Endometrial microvascular endothelial cells (primary cell): Measurements from ENCODE around the gene DISP2. TPM values are rescaled to one million over a fixed set of nuclear protein-coding genes. Genes with fewer than 3 reads are reported as not detected.

Experiments
- in situ Hi-C: cut with HindIII; loops from 2 replicates; pipeline ENCODE4 v1.10.0; 2017; ENCODE audit warnings: low sequenced_read_pairs, low pct_unique_long_range_greater_than_20kb; ENCODE audit errors: inconsistent ontology term
- total RNA-seq: library from RNA; depleted of rRNA; stranded (reverse); fragments of >200 nt; gene quantifications from one replicate; pipeline ENCODE4 v1.2.3, GENCODE V29; 2015; ENCODE audit errors: inconsistent ontology term

DISP2 gene
- total RNA-seq, 1 donor from 2014 or later = 0.46 TPM

- in situ Hi-C loops = no loop called here
Measured at GRCh38 chr15:40338921-40339620, 18.9 kb upstream of the DISP2 start.

DNA sequence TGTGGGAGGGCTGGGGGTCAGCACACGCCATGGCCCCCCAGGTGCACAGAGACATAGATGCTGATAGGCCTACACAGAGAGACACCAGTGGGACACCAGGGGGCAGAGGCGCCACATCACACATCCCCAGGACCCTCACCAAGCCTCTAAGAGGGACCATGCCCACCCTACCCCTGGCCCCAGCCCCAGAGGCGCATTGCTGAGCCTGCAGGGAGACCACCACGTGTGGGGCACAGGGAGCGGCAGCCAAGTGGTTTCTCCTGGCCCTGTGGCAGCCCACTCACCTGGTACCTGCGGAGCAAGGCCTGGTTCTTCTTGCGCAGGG lies 18.4 kb upstream of the DISP2 start:
- in situ Hi-C loops = no loop called here

DNA sequence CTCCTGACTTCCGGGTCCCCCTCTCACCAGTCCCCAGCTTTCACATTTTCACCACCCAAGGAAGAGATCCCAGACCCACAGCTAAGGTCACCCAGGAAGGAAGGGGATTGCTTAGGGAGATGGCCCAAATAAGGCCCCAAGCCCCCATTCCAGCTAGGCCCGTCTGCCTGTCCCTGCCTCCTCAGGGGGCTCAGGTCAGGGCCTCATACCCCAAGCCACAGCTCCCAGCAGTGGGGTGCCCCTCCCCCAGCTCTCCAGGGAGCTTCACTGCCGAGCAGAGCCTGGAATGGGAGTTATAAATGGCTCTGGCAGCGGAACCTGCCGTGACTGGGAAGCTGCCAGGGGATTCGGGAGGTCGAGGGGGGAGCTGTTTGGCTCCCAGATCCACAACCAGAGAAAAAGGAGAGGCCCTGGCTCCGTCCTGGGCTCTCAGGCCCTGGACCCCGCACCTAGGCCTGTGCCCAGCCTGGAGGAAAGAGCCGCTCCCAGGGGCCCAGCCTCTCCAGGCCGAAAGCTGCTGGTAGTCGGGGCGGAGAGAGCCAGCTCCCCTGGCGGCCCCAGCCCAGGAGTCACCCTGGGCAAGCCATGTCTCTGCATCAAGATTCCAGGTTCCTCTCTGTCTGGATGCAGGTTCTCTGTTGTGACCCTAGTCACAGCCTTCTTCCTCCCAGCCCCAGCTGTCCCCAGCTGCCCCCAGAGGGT lies 17.8 kb upstream of the DISP2 start:
- in situ Hi-C loops = no loop called here

DNA sequence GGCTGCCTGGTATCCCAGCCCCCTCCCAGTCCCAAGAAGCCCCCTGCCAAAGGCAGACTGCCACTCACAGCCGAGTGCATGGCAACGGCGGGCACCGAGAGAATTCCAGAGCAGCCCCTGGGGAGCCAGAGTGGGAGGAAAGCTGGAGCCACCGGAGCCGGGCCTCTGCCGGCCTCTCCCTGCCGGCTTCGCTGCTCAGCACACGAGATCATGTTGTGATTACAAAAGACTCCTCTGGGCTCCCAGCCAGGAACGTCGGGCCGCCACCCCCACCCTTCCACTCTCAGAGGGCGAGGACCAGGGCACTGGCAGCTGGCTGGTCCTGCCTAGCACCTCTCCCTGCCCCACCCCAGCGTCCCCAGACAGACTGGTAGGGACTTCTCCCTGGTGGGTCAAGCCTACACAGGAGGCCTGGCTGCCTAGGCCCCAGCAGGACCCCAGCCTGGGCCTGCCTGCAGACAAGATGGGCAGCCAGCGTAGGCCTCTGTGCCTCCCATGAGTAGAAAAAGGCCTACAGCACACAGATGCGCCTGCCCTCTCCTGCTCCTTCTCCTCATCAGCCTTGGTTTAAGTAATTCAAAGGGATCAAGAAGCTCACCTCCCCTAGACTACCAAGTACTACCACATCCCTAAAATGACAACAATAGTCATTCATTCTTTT lies 17.1 kb upstream of the DISP2 start, which contains the start of gene CCDC9B:
TSS of gene CCDC9B (minus strand) at position 200 of the 661 bp plus-strand sequence. CDS start at position 80, 120 bp downstream.
- in situ Hi-C loops = no loop called here

DNA sequence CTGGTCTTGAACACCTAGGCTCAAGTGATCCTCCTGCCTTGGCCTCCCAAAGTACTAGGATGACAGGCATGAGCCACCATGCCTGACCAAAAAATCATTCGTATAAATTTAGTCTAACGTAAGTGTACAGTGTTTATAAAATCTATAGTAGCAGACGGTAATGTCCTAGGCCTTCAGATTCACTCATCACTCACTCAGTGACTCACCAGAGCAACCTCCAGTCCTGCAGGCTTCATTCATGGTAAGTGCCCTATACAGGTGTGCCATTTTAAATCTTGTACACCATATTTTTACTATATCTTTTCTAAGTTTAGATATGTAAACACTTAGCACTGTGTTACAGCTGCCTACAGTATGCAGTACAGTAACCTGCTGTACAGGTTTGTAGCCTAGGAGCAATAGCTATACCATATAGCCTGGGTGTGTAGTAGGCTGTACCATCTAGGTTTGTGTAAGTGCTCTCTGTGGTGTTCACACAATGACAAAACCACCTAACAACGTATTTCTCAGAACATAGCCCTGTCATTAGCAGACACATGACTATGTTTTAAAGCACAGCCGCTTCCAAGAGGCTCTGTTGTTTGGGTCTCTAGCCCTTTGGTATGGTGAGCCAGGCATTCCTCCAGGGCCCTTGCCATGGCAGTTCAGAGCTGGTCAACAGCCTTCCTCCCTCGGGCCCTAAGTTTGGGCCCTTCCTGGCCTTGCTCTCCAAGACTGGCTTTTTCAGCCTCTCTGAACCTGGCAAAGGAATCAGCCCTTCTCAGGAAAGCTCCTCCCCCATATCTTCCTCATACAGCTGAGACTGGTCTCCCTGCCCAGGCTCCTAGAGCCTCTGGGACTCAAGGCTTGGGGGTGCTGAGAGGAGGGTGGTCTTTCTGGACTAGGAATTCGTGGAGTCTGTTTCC lies 15.4 kb upstream of the DISP2 start:
- in situ Hi-C loops = no loop called here

GRCh38 chr15:40343512-40343911 lies 14.5 kb upstream of the DISP2 start:
- in situ Hi-C loops = no loop called here

- in situ Hi-C loops = no loop called here
Measured at GRCh38 chr15:40344217-40344616, 13.8 kb upstream of the DISP2 start.

DNA sequence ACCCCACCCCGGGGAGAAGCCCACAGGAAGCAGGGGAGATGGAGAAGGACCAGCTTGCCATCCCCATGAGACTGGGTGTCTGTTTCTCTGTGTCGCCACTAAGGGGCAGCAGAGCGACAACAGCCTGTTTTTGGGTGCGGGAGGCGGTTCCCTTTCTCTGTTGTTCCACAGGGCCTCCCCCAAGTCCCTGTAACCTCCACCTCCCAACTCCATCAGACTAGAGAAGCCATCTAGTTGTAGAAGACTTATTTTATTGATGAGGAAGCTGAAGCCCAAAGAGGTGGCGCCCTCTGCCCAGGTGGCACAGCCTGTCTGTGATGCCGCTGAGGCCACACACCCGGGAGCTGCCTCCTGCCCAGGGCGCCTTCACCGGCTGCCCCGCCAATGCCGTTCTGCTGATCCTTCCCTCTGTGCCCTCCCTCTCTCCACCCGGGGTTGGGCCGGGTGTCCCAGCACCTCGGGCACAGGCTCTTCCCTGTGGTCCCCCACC lies 13.3 kb upstream of the DISP2 start:
- in situ Hi-C loops = no loop called here

DNA sequence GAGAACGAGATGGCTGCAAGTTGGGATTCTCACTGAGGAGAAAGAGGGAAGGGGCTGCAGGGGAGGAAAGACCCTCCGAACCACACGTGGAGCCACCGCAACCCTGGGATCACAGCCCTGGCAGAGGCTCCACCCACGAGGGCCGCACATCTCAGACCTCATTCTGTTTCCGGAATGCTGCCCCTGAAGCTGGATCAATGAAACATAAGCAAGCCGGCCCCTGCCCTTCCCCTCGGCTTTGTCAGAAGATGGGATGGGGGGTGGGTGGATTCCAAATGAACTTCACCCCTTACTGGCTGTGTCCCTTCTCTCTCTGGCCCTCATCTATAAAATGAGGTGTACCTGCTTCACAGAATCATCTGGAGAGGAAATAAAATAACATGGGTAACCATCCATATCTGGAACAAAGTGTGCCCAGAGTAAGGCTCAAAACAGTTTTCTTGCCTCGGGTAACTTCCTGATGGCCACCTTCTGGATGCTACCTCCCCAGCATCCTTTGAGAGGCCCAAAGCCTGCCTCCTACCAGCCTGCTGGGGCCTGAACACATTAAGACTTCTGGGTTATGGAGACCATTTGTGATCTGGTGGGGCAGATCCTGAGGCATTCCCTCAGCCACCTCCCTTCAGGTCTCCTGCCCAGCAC lies 12.7 kb upstream of the DISP2 start:
- in situ Hi-C loops = no loop called here

DNA sequence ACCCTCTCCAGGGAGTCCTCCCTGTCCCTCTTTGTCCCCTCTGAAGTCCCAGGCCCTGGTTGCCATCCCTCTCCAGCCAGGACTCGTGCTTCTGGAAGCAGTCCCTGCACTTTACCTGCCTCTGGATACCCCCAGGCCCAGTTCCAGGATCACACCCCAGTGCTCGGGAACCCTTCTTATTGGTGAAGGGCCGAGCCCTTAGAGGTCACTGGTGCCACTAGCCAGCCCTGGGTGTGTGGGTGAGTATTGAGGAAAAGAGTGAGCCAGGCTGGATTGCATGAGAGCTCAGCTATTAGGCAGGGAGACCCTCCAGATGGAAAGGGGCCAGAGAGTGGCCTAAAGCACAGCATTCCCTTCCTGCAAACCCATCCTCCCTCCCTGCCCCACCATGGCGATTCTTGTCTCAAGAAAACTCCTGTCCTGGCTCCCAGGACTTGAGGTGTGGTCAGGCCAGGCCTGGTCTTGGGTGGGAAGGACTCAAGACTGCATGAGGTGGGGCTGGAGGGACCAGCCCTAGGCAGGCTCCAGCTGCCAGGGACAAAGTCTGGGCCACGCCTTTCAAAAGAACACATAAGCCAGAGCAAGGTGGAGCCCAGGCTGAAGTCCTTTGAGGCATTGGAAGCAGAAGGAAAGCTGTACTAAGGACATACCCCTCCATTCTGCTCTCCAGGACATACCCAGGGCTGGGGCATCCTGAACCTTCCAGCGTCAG lies 12.0 kb upstream of the DISP2 start:
- in situ Hi-C loops = no loop called here

GRCh38 chr15:40346579-40347558 lies 11.2 kb upstream of the DISP2 start:
- in situ Hi-C loops = no loop called here

DNA sequence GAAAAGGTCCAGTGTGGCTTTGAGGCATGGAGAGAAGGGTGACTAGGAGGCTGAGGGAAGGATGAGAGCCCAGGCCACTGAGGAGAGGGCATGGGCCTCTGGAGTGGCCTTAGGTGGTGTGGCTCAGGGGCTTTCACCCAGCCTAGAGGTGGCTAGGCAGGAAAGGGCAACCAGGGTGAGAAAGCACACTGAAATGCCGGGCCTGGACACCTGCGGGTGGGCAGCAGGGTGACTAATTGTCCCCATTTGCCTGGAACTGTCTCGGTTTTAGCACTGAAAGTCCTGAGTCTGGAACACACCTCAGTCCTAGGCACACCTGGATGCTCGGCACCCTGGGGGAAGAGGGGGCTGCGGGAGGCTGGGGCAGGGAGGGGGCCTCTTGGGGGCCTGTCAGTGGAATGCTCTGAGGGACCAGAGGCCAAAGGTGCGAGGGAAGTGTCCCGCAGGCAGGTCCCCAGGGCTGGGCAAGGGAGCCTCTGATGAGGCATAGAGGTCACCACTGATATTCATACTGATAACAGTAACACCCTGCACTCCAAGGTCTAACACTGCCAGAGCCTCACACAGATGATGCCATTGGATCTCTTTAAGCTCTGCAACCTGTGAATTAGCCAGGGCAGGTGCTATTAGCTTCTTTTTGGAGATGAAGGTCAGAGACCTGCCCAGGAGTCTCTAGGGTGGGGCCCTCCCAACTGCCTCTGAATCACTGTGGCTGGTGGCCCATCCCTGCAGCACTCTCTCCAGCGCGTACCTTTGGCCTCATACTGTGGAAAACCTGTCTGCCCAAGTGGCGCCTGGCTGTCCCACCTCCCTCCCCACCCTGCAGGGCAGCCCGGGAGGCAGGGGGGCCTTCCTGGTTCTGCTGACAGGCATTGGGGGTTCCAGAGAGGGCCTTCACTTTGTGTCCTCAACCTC lies 10.2 kb upstream of the DISP2 start:
- in situ Hi-C loops = no loop called here

DNA sequence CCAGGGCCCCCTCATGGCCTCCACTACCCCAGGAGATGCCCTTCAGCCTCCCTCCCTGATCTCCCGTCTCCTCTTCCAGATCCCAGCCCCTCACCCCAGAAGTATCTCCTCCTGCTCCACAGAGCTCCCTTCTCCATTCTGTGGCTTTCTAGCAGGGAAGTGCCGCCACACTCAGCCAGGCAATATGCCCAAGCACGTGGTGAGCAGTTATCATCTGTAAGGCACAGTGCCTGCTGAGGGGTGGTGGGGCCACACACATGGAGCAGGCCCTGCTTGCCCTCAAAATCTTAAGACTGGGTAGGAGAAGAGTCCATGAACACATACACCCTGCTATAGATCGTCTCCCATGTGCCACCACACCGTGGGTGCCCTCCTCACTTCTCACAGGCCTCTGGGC lies 9.5 kb upstream of the DISP2 start:
- in situ Hi-C loops = no loop called here

GRCh38 chr15:40349163-40349562 lies 8.9 kb upstream of the DISP2 start:
- in situ Hi-C loops = no loop called here

DNA sequence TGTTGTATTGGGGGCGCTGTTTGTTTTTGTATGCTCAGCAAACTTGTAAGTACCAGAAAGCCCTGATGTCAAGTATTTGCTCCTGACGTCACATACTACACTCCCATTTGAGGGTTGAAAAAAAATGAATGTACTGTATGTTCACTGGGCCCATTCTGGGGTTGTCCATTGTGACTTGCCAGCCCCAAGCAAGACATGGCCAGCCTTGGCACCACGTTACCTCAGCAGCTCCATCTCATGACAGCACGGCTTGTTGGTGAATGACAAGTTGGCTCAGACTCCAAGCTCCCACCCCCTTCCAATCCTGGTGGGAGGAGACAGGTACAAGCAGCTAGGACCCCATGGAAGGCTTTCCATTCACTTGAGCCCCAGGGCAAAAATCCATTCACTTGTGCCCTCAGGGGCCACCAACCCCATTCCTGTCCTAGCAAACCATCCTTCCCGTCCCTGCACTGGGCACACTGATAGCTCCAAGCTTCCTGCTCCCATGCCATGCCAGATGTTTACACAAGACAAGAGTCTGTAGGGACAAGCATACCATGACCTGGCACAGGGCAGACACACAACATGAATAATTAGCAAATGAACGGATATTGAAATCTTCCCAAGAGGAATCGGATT lies 5.6 kb upstream of the DISP2 start:
- in situ Hi-C loops = no loop called here

DNA sequence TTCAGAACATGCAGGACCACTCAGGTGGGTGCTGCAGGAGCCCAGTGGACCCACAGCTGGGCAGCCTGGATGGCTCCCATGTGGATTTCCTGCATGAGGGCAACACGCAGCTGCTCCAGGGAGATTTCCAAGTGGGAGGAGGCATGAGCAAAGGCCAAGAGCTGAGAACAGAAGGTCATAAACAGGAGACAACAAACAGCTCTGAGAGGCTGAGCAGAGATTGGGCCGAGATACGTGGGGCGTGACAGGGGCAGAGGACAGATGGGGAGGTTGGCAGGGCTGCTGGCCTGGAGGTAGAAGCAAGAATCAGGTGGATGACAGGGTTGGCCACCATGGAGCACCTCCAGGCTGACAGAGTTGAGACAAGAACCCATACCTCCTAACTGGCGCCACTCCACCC lies 4.3 kb upstream of the DISP2 start:
- in situ Hi-C loops = no loop called here
